Adrenal gland (tissue), 5 donors: ENCODE results near the gene AAMDC.

ENCODE experiments used
- CTCF ChIP-seq, 6 experiments: fragments of 450-650 bp in 4 of 6; fragments of 200-600 bp in 2 of 6; sonication (generic) in 1 of 6; IDR thresholded peaks; 1 replicate in 5 of 6; 2 replicates in 1 of 6; pipeline versions ENCODE4 v1.5.1 to v1.8.0; 2016 to 2021; ENCODE audit warnings: antibody characterized with exemption in 6 of 6, mild to moderate bottlenecking in 2 of 6, moderate library complexity in 1 of 6
- POLR2A ChIP-seq, 2 donors: fragments of 450-650 bp; IDR thresholded peaks; one replicate each; pipeline ENCODE4 v1.6.1; 2017; ENCODE audit warnings: antibody characterized with exemption in 2 of 2, mild to moderate bottlenecking in 2 of 2, moderate library complexity in 1 of 2
- donor health status: DM: no; HTN: no; CAD: no.

GRCh38 chr11:77865805-77866204 lies 44.9 kb downstream of the AAMDC start:
- TF ChIP-seq POLR2A (IDR thresholded peaks at IDR 0.05) (no peak), CTCF (IDR thresholded peaks at IDR 0.05) (no peak)
